ENCODE results near the gene PRKAR1B.

The PRKAR1B gene

GRCh38 chr7:521221-522070, 205.6 kb downstream of the PRKAR1B start:
- DNase-seq (ENCODE audit: low spot score): no peak

- DNase-seq (ENCODE audit: low spot score): no peak
These were observed 206.4 kb downstream of the PRKAR1B start for GRCh38 chr7:520503-521161.

- DNase-seq (ENCODE audit: low spot score): peak; percentile 64
These were observed 207.3 kb downstream of the PRKAR1B start, which contains the start of gene PDGFA for GRCh38 chr7:519484-520390. PDGFA (minus strand) TSS chr7:519846; CDS start chr7:519001, 845 bp downstream.

GRCh38 chr7:518630-519483, 208.2 kb downstream of the PRKAR1B start:
- DNase-seq (ENCODE audit: low spot score): peak; percentile 84

GRCh38 chr7:517774-518629, 209.1 kb downstream of the PRKAR1B start:
- peak; percentile 71 for DNase-seq (ENCODE audit: low spot score)

GRCh38 chr7:516606-517456, 210.2 kb downstream of the PRKAR1B start:
- no peak for DNase-seq (ENCODE audit: low spot score)

GRCh38 chr7:516216-516605, 210.9 kb downstream of the PRKAR1B start:
- DNase-seq (ENCODE audit: low spot score): no peak

GRCh38 chr7:515628-516027, 211.5 kb downstream of the PRKAR1B start:
- no peak for DNase-seq (ENCODE audit: low spot score)

- peak; percentile 72 for DNase-seq (ENCODE audit: low spot score)
These were observed 212.2 kb downstream of the PRKAR1B start for GRCh38 chr7:514651-515598.

- no peak for DNase-seq (ENCODE audit: low spot score)
These were observed 212.8 kb downstream of the PRKAR1B start for GRCh38 chr7:514242-514641.

- DNase-seq (ENCODE audit: low spot score): no peak
These were observed 213.4 kb downstream of the PRKAR1B start for GRCh38 chr7:513521-514166.

- no peak for DNase-seq (ENCODE audit: low spot score)
These were observed 214.4 kb downstream of the PRKAR1B start for GRCh38 chr7:512541-513311.

GRCh38 chr7:512146-512510, 215.0 kb downstream of the PRKAR1B start:
- no peak for DNase-seq (ENCODE audit: low spot score)

GRCh38 chr7:511476-512145, 215.5 kb downstream of the PRKAR1B start:
- DNase-seq (ENCODE audit: low spot score): no peak

- DNase-seq (ENCODE audit: low spot score): no peak
These were observed 216.2 kb downstream of the PRKAR1B start for GRCh38 chr7:510782-511281.

GRCh38 chr7:510131-510481, 217.0 kb downstream of the PRKAR1B start:
- no peak for DNase-seq (ENCODE audit: low spot score)

Measured in globus pallidus (tissue), 1 donor.